ENCODE measurements around the gene OBSCN. TPM values are rescaled to one million over a fixed set of nuclear protein-coding genes. Genes with fewer than 3 reads are reported as not detected.

OBSCN gene
- total RNA-seq, 1 donor from 2014 or later = 15.2 TPM

DNA sequence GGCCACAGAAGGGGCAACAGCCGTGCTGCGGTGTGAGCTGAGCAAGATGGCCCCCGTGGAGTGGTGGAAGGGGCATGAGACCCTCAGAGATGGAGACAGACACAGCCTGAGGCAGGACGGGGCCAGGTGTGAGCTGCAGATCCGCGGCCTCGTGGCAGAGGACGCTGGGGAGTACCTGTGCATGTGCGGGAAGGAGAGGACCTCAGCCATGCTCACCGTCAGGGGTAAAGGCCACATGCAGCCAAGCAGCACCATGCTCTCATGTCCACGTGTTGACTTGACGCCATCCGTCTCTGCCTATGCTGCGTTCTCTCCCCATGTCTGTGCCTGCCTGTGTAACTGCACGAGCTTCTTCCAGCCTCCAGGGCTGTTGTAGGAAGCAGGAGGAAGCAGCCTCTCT lies 85.5 kb downstream of the OBSCN start:
- Mint-ChIP-seq H3K27me3 (ENCODE audit: unreplicated experiment) (no peaks in the 10 kb centered on the region), H3K4me1 (ENCODE audit: unreplicated experiment) (no peaks in the 10 kb centered on the region), H3K9me3 (ENCODE audit: unreplicated experiment) (peaks cover 13% of the 10 kb centered on the region), H3K4me3 (ENCODE audit: unreplicated experiment) (no peak overlapping the region), H3K27ac (ENCODE audit: unreplicated experiment) (no peak overlapping the region), H3K36me3 (ENCODE audit: unreplicated experiment) (peaks cover 17% of the 10 kb centered on the region)
- DNase-seq (ENCODE audit: extremely low spot score, unreplicated experiment) = no peak
- TF ChIP-seq, protein P1, sequence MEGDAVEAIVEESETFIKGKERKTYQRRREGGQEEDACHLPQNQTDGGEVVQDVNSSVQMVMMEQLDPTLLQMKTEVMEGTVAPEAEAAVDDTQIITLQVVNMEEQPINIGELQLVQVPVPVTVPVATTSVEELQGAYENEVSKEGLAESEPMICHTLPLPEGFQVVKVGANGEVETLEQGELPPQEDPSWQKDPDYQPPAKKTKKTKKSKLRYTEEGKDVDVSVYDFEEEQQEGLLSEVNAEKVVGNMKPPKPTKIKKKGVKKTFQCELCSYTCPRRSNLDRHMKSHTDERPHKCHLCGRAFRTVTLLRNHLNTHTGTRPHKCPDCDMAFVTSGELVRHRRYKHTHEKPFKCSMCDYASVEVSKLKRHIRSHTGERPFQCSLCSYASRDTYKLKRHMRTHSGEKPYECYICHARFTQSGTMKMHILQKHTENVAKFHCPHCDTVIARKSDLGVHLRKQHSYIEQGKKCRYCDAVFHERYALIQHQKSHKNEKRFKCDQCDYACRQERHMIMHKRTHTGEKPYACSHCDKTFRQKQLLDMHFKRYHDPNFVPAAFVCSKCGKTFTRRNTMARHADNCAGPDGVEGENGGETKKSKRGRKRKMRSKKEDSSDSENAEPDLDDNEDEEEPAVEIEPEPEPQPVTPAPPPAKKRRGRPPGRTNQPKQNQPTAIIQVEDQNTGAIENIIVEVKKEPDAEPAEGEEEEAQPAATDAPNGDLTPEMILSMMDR (IDR thresholded peaks at IDR 0.05) = no peak

DNA sequence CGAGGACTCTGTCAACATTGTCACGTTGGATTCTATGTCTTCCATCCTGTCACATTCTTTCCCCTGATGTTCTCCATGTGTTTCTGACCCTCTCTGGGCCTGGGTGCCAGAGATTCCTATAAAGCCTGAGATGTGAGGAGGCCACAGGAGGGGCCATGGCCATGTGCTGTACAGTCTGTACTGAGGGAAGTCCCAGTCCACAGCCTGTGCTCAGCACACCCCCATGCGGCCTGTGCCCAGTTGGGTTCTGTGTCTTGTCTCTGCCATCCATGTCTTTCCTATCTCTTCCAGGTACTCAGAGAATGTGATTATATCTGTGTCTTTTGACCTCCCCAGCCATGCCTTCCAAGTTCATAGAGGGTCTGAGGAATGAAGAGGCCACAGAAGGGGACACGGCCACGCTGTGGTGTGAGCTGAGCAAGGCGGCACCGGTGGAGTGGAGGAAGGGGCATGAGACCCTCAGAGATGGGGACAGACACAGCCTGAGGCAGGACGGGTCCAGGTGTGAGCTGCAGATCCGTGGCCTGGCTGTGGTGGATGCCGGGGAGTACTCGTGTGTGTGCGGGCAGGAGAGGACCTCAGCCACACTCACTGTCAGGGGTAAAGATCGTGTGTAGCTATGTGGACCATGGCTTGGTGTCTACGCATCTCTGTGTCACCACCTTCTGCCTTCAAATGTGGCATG lies 86.1 kb downstream of the OBSCN start:
- Mint-ChIP-seq H3K4me1 (ENCODE audit: unreplicated experiment) (no peaks in the 10 kb centered on the region), H3K4me3 (ENCODE audit: unreplicated experiment) (no peak overlapping the region), H3K27me3 (ENCODE audit: unreplicated experiment) (no peaks in the 10 kb centered on the region), H3K9me3 (ENCODE audit: unreplicated experiment) (peaks cover 13% of the 10 kb centered on the region), H3K36me3 (ENCODE audit: unreplicated experiment) (peaks cover 14% of the 10 kb centered on the region), H3K27ac (ENCODE audit: unreplicated experiment) (no peak overlapping the region)
- TF ChIP-seq, protein P1 (IDR thresholded peaks at IDR 0.05) = no peak
- DNase-seq (ENCODE audit: extremely low spot score, unreplicated experiment) = no peak

DNA sequence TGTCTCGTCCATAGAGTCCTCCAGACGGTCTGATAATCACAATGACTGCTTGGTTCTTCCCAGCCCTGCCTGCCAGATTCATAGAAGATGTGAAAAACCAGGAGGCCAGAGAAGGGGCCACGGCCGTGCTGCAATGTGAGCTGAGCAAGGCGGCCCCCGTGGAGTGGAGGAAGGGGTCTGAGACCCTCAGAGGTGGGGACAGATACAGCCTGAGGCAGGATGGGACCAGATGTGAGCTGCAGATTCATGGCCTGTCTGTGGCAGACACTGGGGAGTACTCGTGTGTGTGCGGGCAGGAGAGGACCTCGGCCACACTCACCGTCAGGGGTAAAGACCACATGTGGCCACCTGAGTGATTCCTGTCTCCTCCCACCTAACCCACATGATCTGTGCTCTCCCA lies 86.9 kb downstream of the OBSCN start:
- peaks cover 14% of the 10 kb centered on the region for H3K36me3 Mint-ChIP-seq (ENCODE audit: unreplicated experiment)
- H3K27me3 Mint-ChIP-seq (ENCODE audit: unreplicated experiment) = no peaks in the 10 kb centered on the region
- DNase-seq (ENCODE audit: extremely low spot score, unreplicated experiment) = no peak
- no peaks in the 10 kb centered on the region for H3K4me1 Mint-ChIP-seq (ENCODE audit: unreplicated experiment)
- no peak overlapping the region for H3K4me3 Mint-ChIP-seq (ENCODE audit: unreplicated experiment)
- no peak overlapping the region for H3K27ac Mint-ChIP-seq (ENCODE audit: unreplicated experiment)
- peaks cover 15% of the 10 kb centered on the region for H3K9me3 Mint-ChIP-seq (ENCODE audit: unreplicated experiment)
- TF ChIP-seq, protein P1 (IDR thresholded peaks at IDR 0.05) = no peak

DNA sequence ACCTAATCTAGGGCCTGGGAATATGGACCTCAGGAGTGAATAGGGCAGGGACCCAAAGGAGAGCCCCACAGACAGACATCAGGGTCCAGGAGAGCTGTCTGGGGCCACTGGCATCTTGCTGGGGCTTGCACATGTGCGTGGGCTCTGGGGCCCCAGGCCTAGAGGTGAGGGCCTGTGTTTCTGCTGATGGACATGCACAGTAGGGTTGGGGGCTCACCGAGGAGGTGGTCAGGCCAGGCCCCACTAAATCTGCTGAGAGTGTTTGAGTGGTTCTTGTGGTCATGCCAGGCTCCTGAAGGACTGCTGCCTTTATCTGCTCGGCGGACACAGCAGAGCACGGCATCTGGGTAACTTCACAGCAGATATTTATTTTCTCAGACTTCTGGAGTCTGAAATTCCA lies 87.4 kb downstream of the OBSCN start:
- no peak overlapping the region for H3K27ac Mint-ChIP-seq (ENCODE audit: unreplicated experiment)
- no peaks in the 10 kb centered on the region for H3K27me3 Mint-ChIP-seq (ENCODE audit: unreplicated experiment)
- H3K36me3 Mint-ChIP-seq (ENCODE audit: unreplicated experiment) = peaks cover 14% of the 10 kb centered on the region
- DNase-seq (ENCODE audit: extremely low spot score, unreplicated experiment) = no peak
- peaks cover 20% of the 10 kb centered on the region for H3K9me3 Mint-ChIP-seq (ENCODE audit: unreplicated experiment)
- H3K4me1 Mint-ChIP-seq (ENCODE audit: unreplicated experiment) = no peaks in the 10 kb centered on the region
- no peak overlapping the region for H3K4me3 Mint-ChIP-seq (ENCODE audit: unreplicated experiment)
- TF ChIP-seq, protein P1 (IDR thresholded peaks at IDR 0.05) = no peak

DNA sequence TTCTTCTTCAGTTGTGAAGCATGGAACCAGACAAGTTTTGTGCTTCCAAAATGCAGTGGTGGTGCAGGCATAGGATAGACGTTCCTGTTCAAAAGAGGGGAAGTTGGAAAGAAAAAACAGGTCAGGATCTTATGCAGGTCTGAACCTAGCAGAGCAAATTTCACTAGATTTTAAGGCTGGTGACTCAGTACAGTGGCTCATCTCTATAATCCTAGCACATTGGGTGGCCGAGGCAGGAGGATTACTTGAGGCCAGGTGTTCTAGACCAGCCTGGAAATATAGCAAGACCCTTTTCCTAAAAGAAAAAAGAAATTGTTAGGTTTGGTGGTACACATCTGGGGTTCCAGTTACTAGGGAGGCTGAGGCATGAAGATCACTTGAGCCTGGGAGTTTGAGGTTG lies 88.1 kb downstream of the OBSCN start:
- Mint-ChIP-seq H3K27me3 (ENCODE audit: unreplicated experiment) (no peaks in the 10 kb centered on the region), H3K4me1 (ENCODE audit: unreplicated experiment) (no peaks in the 10 kb centered on the region), H3K4me3 (ENCODE audit: unreplicated experiment) (no peak overlapping the region), H3K27ac (ENCODE audit: unreplicated experiment) (no peak overlapping the region), H3K36me3 (ENCODE audit: unreplicated experiment) (peaks cover 14% of the 10 kb centered on the region), H3K9me3 (ENCODE audit: unreplicated experiment) (peaks cover 20% of the 10 kb centered on the region)
- DNase-seq (ENCODE audit: extremely low spot score, unreplicated experiment) = no peak
- TF ChIP-seq, protein P1 (IDR thresholded peaks at IDR 0.05) = no peak
